ENCODE data around the gene CCDC85B. TPM values are rescaled to one million over a fixed set of nuclear protein-coding genes. Genes with fewer than 3 reads are reported as not detected.

Gene CCDC85B
- total and polyA plus RNA-seq, 2 of the 13 experiments (the other 11 are each of a cell fraction or from before 2014, with no cell fraction given), result 8.2 to 19.5 TPM

DNA sequence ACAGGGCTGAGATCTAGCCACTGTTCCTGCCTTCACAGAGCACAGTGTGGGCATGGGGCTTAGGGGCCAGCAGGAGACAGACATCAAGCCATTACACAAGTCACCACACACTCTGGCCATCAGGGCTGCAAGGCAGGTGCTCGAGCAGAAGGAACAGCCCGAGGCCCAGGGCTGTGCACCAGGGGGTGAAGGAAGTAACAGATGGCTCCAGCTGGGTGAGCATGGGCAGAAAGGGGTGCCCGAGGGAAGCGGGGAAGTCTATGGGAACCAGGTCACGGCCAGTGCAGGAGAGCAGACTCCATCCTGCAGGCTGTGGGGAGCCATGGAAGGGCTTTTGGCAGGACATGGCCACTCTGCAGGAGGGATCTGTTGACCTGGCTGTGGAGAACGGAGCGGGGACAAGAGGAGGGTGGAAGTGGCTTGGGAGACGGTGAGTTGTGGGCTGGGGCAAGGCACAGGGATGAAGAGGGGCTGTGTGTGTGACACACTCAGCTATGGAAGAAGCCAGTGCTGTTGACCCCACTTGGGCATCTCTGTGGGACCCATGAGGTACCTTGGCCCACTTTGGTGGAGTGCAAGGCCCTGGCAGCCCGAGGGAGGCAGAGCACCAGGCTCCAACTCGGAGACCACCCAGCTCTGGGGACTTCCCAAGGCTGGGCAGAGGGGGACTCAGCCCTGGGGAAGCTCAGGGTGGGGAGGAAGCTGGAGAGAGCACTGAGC is 24.8 kb downstream of the CCDC85B start:
- ATAC-seq (peak; percentile 2; the same call in 2 of the 3 replicates), DNase-seq (ENCODE audit: low spot score) (no peak), FAIRE-seq (no peak)
- H3K4me2 ChIP-seq (ENCODE audit: low read depth, low read length), result peak overlapping the region; percentile 73
- in situ Hi-C loops (cut with HindIII; ENCODE audit: extremely low pct_ligation_motif_present, low pct_unique_long_range_greater_than_20kb), result no loop called here
- ChIA-PET POLR2A (interaction anchor here (1.0 to 5.0 kb wide), 6 partner anchors 12 to 56 kb away, joined by 3 to 59 read pairs (median 10); partner anchors contain the start of genes CCDC85B, FIBP, FOSL1 and MUS81), CTCF (ENCODE audit: low intra/inter-chr PET ratio, low total read pairs) (no interaction called here)
- peaks cover 60% of the 10 kb centered on the region for H3K4me1 ChIP-seq (ENCODE audit: insufficient read depth, low read length)
- peaks cover 0 to 2% of the 10 kb centered on the region in 2 experiments; a peak in 1 of 5 replicates for H3K27me3 ChIP-seq (ENCODE audit: control insufficient read depth in 1 of 2, insufficient read depth in 2 of 2, low read length in 2 of 2)
- 69% methylated on average over 6 of the region's 10 CpGs for WGBS (ENCODE audit: low lambda C conversion rate)
- intact Hi-C loops (cut with micrococcal nuclease; ENCODE audit: unreplicated experiment), result no loop called here
- no peaks in the 10 kb centered on the region for H3K9me3 ChIP-seq (ENCODE audit: low read length)
- H4K20me1 ChIP-seq (ENCODE audit: insufficient read depth, low read length), result no peaks in the 10 kb centered on the region
- no TSS peak for BruUV-seq (replicated peaks)
- peak overlapping the region in 1 of 3 experiments; percentile 48; a peak in 1 of 6 replicates for H3K4me3 ChIP-seq (replicated peaks in 1 of 3; ENCODE audit: insufficient read depth in 1 of 3, low read depth in 2 of 3, low read length in 3 of 3)
- H2AFZ ChIP-seq (ENCODE audit: low read length), result no peak overlapping the region
- H3K27ac ChIP-seq (ENCODE audit: extremely low read length, insufficient read depth, low read length), result no peak overlapping the region
- peaks cover 11% of the 10 kb centered on the region for H3K79me2 ChIP-seq (ENCODE audit: insufficient read depth, low read length)
- no peaks in the 10 kb centered on the region for H3K36me3 ChIP-seq (replicated peaks in 1 of 2; ENCODE audit: control insufficient read depth in 1 of 2, insufficient read depth in 2 of 2, low read length in 2 of 2)
- no peak overlapping the region for H3K9ac ChIP-seq (ENCODE audit: insufficient read depth, low read depth, low read length)
- TF ChIP-seq HMGXB4 (CRISPR knock-in tag; IDR thresholded peaks at IDR 0.05; ENCODE audit: borderline replicate concordance in 1 of 2, low read depth in 1 of 2) (peak in 1 of 2 experiments; percentile 27; a peak in 1 of 4 replicates), MXD4 (CRISPR knock-in tag; IDR thresholded peaks at IDR 0.05) (no peak), AGO1 (IDR thresholded peaks at IDR 0.05; ENCODE audit: low read depth, low read length, poor library complexity, severe bottlenecking) (peak; percentile 95), ZNF780A (CRISPR knock-in tag; IDR thresholded peaks at IDR 0.05) (no peak), ZNF24 (IDR thresholded peaks at IDR 0.05) (no peak), MYC (CRISPR knock-in tag; IDR thresholded peaks at IDR 0.05; ENCODE audit: borderline replicate concordance) (peak; percentile 27; the same call in 1 of the 2 replicates), ZNF598 (CRISPR knock-in tag; IDR thresholded peaks at IDR 0.05; ENCODE audit: borderline replicate concordance) (no peak), ZFY (CRISPR knock-in tag; IDR thresholded peaks at IDR 0.05) (peak; percentile 11; the same call in 1 of the 2 replicates), POLR2A (IDR thresholded peaks at IDR 0.05; ENCODE audit: insufficient read depth in 1 of 2, low read depth in 2 of 2, low read length in 2 of 2) (0 out of 4 replicates have a peak, but pooled peaks of 1 of the 2 experiments have one; percentile 8), ZNF263 (CRISPR knock-in tag; IDR thresholded peaks at IDR 0.05) (0 out of 2 replicates have a peak, but pooled peaks have one; percentile 33), ZNF232 (CRISPR knock-in tag; IDR thresholded peaks at IDR 0.05; ENCODE audit: borderline replicate concordance) (no peak), MAFG (CRISPR knock-in tag; IDR thresholded peaks at IDR 0.05) (peak; percentile 62; the same call in 1 of the 2 replicates), KDM5B (CRISPR knock-in tag; IDR thresholded peaks at IDR 0.05; ENCODE audit: borderline replicate concordance) (0 out of 2 replicates have a peak, but pooled peaks have one; percentile 5), NKX3-1 (CRISPR knock-in tag; IDR thresholded peaks at IDR 0.05) (no peak), FOXO1 (CRISPR knock-in tag; IDR thresholded peaks at IDR 0.05) (no peak), ADNP (CRISPR knock-in tag; IDR thresholded peaks at IDR 0.05) (no peak), ZNF337 (CRISPR knock-in tag; IDR thresholded peaks at IDR 0.05; ENCODE audit: borderline replicate concordance, low read depth) (no peak)
- TF ChIP-seq, protein P1, sequence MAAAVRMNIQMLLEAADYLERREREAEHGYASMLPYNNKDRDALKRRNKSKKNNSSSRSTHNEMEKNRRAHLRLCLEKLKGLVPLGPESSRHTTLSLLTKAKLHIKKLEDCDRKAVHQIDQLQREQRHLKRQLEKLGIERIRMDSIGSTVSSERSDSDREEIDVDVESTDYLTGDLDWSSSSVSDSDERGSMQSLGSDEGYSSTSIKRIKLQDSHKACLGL (CRISPR knock-in tag; IDR thresholded peaks at IDR 0.05), result peak; percentile 23; the same call in 1 of the 2 replicates
- TF ChIP-seq, protein P2, sequence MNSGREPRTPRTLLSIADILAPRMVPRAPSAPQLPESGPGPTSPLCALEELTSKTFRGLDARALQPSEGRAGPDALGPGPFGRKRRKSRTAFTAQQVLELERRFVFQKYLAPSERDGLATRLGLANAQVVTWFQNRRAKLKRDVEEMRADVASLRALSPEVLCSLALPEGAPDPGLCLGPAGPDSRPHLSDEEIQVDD (CRISPR knock-in tag; IDR thresholded peaks at IDR 0.05; ENCODE audit: borderline replicate concordance), result 0 out of 2 replicates have a peak, but pooled peaks have one; percentile 22
- TF ChIP-seq, protein P3, sequence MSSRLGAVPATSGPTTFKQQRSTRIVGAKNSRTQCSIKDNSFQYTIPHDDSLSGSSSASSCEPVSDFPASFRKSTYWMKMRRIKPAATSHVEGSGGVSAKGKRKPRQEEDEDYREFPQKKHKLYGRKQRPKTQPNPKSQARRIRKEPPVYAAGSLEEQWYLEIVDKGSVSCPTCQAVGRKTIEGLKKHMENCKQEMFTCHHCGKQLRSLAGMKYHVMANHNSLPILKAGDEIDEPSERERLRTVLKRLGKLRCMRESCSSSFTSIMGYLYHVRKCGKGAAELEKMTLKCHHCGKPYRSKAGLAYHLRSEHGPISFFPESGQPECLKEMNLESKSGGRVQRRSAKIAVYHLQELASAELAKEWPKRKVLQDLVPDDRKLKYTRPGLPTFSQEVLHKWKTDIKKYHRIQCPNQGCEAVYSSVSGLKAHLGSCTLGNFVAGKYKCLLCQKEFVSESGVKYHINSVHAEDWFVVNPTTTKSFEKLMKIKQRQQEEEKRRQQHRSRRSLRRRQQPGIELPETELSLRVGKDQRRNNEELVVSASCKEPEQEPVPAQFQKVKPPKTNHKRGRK (CRISPR knock-in tag; IDR thresholded peaks at IDR 0.05), result no peak

All from HepG2 (cell line).